ENCODE data around the gene ENPP4.

DNA sequence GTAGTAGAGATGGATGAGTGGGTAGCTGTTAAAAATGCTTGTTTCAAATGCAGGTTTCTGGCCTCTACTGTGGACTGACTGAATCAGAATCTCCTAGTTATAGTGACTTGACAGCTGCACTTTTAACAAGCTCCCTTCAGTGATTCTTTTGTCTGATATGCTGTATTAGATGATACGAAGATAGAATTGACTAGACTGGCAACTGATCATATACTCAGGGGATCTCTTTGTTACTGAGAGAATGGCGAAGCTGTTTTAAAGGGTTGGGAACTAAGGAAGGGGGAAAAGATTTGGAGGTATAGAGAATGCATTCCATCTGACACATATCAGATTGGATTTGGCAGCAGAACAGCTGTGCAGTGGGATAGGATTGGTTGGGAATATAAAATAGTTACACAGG is 7.0 kb downstream of the ENPP4 start:
- TF ChIP-seq POLR2A (IDR thresholded peaks at IDR 0.05) (no peak), CTCF (IDR thresholded peaks at IDR 0.05) (no peak)
